SH-SY5Y (cell line): ENCODE measurements around the gene RPS6KA4.

Source experiments
- GATA2 ChIP-seq: IDR thresholded peaks from 2 replicates; pipeline ENCODE4 v1.6.1; 2011; ENCODE audit warnings: mild to moderate bottlenecking, low read depth, low read length
- GATA3 ChIP-seq: IDR thresholded peaks from 2 replicates; pipeline ENCODE4 v1.6.1; 2011; ENCODE audit warnings: low read depth, mild to moderate bottlenecking, low read length, moderate library complexity

DNA sequence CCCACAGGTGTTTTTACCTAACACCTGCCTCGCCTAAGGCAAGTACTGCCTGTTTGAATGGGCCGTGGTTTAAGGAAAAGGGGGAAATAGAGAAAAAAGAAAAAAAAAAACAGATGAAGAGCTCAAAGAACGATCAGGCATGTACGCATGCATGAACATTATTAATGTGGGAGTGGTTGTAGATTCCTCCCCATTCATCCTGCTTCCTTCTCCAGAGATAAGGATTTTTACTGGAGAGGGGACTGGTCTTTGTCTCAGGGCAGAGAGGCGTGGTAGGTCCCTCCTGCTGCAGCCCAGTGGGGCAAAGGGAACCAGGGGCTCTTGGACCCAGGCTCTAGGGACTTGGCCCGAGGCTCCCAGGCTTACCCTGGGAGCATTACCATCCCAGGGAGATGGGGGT, 23.1 kb downstream of the RPS6KA4 start:
- TF ChIP-seq GATA2 (no peak), GATA3 (no peak)
